ENCODE results near the gene SPSB3. TPM values are rescaled to one million over a fixed set of nuclear protein-coding genes. Genes with fewer than 3 reads are reported as not detected.

Gene SPSB3
- total RNA-seq, 1 donor from 2014 or later: 52.9 TPM

GRCh38 chr16:1810536-1810935, 28.2 kb upstream of the SPSB3 start:
- no peak for DNase-seq (ENCODE audit: low spot score)
- Mint-ChIP-seq H3K27me3 (ENCODE audit: unreplicated experiment) (no peaks in the 10 kb centered on the region), H3K36me3 (ENCODE audit: low read depth, unreplicated experiment) (peaks cover 39% of the 10 kb centered on the region), H3K4me1 (ENCODE audit: unreplicated experiment) (no peaks in the 10 kb centered on the region), H3K4me3 (ENCODE audit: unreplicated experiment) (no peak overlapping the region), H3K27ac (ENCODE audit: unreplicated experiment) (no peak overlapping the region), H3K9me3 (ENCODE audit: unreplicated experiment) (no peaks in the 10 kb centered on the region)
- TF ChIP-seq CTCF (IDR thresholded peaks at IDR 0.05; ENCODE audit: unreplicated experiment): no peak

- no peak for TF ChIP-seq CTCF (IDR thresholded peaks at IDR 0.05; ENCODE audit: unreplicated experiment)
- H3K9me3 Mint-ChIP-seq (ENCODE audit: unreplicated experiment): no peaks in the 10 kb centered on the region
- H3K4me3 Mint-ChIP-seq (ENCODE audit: unreplicated experiment): no peak overlapping the region
- no peaks in the 10 kb centered on the region for H3K4me1 Mint-ChIP-seq (ENCODE audit: unreplicated experiment)
- no peaks in the 10 kb centered on the region for H3K27me3 Mint-ChIP-seq (ENCODE audit: unreplicated experiment)
- no peak for DNase-seq (ENCODE audit: low spot score)
- H3K36me3 Mint-ChIP-seq (ENCODE audit: low read depth, unreplicated experiment): peaks cover 36% of the 10 kb centered on the region
- no peak overlapping the region for H3K27ac Mint-ChIP-seq (ENCODE audit: unreplicated experiment)
These were observed 27.7 kb upstream of the SPSB3 start for GRCh38 chr16:1810106-1810505.

GRCh38 chr16:1809281-1809801, 27.0 kb upstream of the SPSB3 start:
- Mint-ChIP-seq H3K36me3 (ENCODE audit: low read depth, unreplicated experiment) (peaks cover 32% of the 10 kb centered on the region), H3K27ac (ENCODE audit: unreplicated experiment) (no peak overlapping the region), H3K4me1 (ENCODE audit: unreplicated experiment) (no peaks in the 10 kb centered on the region), H3K27me3 (ENCODE audit: unreplicated experiment) (peaks cover 3% of the 10 kb centered on the region), H3K9me3 (ENCODE audit: unreplicated experiment) (no peaks in the 10 kb centered on the region), H3K4me3 (ENCODE audit: unreplicated experiment) (no peak overlapping the region)
- no peak for TF ChIP-seq CTCF (IDR thresholded peaks at IDR 0.05; ENCODE audit: unreplicated experiment)
- no peak for DNase-seq (ENCODE audit: low spot score)

- DNase-seq (ENCODE audit: low spot score): no peak
These were observed 26.3 kb upstream of the SPSB3 start for GRCh38 chr16:1808691-1809090.

GRCh38 chr16:1807626-1808025, 25.3 kb upstream of the SPSB3 start:
- no peak for TF ChIP-seq CTCF (IDR thresholded peaks at IDR 0.05; ENCODE audit: unreplicated experiment)

More at GRCh38 chr16:1808691-1809090, 26.3 kb upstream of the SPSB3 start:
- no peak for TF ChIP-seq CTCF (IDR thresholded peaks at IDR 0.05; ENCODE audit: unreplicated experiment)
- Mint-ChIP-seq H3K27ac (ENCODE audit: unreplicated experiment) (no peak overlapping the region), H3K27me3 (ENCODE audit: unreplicated experiment) (peaks cover 3% of the 10 kb centered on the region), H3K4me1 (ENCODE audit: unreplicated experiment) (no peaks in the 10 kb centered on the region), H3K36me3 (ENCODE audit: low read depth, unreplicated experiment) (peaks cover 29% of the 10 kb centered on the region), H3K9me3 (ENCODE audit: unreplicated experiment) (no peaks in the 10 kb centered on the region), H3K4me3 (ENCODE audit: unreplicated experiment) (no peak overlapping the region)

More at GRCh38 chr16:1807626-1808025, 25.3 kb upstream of the SPSB3 start:
- no peaks in the 10 kb centered on the region for H3K9me3 Mint-ChIP-seq (ENCODE audit: unreplicated experiment)
- H3K4me1 Mint-ChIP-seq (ENCODE audit: unreplicated experiment): no peaks in the 10 kb centered on the region
- no peak overlapping the region for H3K27ac Mint-ChIP-seq (ENCODE audit: unreplicated experiment)
- no peak overlapping the region for H3K4me3 Mint-ChIP-seq (ENCODE audit: unreplicated experiment)
- H3K27me3 Mint-ChIP-seq (ENCODE audit: unreplicated experiment): peaks cover 3% of the 10 kb centered on the region
- DNase-seq (ENCODE audit: low spot score): no peak
- peaks cover 24% of the 10 kb centered on the region for H3K36me3 Mint-ChIP-seq (ENCODE audit: low read depth, unreplicated experiment)

Data from endothelial cell (in vitro differentiated cells).